ENCODE data around the gene NUDT17.
"Not testable (repeated sequence)": the region's sequence is repeated elsewhere in the genome, so short reads cannot be mapped to it uniquely, and the experiment has no call there.

The NUDT17 gene, protein sequence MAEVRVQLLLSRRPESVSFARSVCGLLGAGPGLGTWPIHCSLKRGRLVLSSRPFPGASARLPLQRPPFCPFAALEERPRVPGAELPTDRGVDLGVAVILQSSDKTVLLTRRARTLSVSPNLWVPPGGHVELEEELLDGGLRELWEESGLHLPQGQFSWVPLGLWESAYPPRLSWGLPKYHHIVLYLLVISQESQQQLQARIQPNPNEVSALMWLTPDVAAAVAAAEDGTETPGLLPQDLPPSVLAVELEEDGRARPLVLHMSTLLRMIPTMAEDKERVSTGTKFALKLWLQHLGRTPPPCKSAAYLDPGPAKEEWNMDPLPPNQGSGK

GRCh38 chr1:145845514-145846161 is at the start of gene NUDT17:
NUDT17 (plus strand) TSS chr1:145845630; CDS start chr1:145845641, 11 bp downstream.
- DNase-seq = peak; percentile 78

DNA sequence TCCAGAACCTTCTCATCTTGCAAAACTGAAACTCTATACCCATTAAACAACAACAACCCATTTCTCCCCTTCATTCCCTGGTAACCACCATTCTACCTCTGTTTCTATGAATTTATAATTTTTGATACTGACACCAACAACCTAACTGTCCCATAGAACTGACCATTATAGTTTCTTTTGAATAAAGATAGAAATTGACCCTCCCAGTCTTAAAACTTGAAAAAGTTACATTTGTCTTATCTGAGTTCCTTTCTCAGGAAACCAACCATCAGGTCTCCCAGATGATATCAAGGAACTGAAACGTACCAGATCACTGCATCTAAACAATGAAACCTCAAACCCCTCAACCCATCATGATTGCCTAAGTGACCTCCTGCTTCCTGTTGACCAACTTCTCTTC is 48.7 kb upstream of the NUDT17 start:
- DNase-seq = no peak

DNA sequence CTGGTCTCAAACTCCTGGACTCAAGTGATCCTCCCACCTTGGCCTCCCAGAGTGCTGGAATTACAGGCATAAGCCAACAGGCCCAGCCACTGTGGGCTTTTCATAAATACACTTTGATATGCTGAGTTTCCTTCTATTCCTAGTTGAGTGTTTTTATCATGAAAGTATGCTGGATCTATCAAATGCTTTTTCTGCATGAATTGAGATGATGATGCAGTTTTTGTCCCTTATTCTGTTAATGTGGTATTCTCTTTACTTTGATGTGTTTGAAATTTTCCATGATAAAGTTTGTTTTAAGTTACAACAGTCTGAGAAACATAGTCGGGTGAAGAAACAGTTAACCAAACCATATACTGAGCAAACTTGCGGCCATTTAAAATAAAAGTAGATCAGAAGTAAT is 45.6 kb upstream of the NUDT17 start:
- no peak for DNase-seq

GRCh38 chr1:145804235-145805045 is 41.0 kb upstream of the NUDT17 start:
- no peak for DNase-seq

DNA sequence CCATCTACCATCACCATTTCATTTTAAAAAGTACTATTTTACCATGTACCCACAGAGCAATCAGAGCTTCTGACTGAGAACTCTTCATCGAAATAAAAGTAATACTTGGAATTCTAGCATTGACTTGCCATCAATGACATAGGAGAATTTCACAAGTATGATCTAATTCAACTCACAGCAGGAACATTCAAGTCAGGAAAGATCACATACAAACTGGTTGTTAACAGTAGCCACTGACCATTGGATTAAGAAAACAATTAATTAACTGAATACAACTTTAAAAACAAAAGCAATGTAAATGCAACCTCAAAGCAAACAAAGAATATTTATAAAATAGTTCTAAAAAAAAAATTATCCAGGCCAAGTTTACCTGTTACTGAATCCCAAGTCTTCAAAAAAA is 40.4 kb upstream of the NUDT17 start:
- DNase-seq = no peak

DNA sequence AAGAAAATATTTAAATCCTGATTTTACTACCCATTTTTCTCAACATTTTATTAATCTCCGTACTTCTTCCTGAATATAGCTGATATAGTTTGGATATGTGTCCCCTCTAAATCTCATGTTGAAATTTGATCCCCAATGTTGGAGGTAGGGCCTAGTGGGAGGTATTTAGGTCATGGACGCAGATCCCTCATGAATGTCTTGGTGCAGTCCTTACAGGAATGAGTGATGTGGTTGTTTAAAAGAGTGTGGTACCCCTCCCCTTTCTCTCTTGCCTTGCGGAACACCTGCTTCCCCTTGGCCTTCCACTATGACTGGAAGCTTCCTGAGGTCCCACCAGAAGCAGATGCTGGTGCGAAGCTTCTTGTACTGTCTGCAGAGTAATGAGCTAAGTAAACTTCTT is 39.0 kb upstream of the NUDT17 start:
- no peak for DNase-seq

- no peak for DNase-seq
Measured at GRCh38 chr1:145806844-145807243, 38.6 kb upstream of the NUDT17 start.

DNA sequence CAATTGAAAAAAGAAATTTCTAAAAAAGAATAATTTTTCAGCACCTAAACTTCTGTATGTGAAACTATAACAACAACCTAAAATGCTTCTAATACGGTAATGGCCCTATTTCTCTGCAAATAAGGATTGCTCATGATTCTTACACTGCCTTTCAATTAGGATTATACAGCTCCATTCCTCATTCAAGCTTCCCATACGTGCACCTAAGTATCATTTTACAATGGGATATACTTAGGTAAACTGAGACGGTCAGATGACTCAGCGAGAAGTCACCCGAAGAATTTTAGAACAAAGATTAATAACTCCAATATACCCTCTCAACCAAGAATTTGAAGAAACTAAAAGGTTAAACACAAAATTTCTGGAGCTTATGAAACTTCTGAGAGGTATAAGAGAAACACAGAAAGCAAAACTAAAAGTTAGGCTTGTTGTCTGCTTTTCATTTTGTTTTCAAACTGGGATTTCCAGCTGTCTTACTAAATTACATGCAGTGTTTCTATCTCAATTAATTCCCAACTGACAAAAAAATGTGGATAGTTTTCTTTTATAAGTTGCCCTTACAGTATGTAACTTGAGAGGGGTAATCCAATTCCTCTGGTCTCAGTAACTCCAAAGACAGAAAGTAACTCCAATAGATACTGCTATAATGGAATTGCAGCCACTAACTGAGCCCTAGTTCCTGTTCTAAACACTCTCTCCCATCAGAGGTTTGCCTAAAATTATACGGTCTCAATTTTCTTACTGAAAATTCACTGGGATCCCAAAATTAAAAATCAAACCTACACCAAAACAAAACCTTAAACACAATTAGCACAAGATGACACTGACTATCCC is 32.2 kb upstream of the NUDT17 start:
- not testable (repeated sequence) for DNase-seq

DNA sequence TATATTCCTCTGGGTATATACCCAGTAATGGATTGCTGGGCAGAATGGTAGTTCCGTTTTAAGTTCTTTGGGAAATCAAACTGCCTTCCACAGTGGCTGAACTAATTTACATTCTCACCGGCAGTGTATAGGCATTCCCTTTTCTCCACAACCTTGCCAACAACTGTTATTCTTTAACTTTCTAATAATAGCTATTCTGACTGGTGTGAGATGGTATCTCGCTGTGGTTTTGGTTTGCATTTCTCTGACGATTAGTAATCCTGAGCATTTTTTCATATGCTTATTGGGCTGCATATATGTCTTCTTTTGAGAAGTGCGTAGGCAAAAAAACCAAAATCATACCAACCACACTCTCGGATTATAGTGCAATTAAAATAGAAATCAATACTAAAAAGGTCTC is 27.3 kb upstream of the NUDT17 start:
- DNase-seq = not testable (repeated sequence)

DNA sequence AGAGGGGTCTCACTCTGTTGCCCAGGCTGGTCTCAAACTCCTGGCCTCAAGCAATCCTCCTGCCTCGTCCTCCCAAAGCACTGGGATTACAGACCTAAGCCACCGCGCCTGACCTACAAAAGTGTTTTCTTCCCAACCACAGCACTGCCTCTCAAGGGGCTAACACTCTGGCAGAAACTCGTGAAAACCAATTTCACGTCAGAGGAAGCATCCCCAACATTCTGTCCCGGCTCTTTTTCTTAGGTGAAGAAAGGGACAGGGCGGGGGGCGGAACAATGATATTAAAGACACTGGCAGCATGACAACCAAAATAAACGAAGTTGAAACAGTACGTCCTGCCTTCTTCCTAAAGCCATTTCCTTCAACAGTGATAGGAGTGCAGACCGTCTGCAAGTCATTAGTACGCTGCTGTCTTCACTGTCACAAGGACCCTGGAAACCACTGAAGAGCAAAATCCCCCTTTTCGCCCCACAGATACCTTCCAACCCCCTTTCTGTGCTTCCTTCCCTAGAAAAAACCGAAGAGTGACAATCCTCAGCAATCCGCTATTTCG is 22.6 kb upstream of the NUDT17 start:
- DNase-seq = not testable (repeated sequence)

DNA sequence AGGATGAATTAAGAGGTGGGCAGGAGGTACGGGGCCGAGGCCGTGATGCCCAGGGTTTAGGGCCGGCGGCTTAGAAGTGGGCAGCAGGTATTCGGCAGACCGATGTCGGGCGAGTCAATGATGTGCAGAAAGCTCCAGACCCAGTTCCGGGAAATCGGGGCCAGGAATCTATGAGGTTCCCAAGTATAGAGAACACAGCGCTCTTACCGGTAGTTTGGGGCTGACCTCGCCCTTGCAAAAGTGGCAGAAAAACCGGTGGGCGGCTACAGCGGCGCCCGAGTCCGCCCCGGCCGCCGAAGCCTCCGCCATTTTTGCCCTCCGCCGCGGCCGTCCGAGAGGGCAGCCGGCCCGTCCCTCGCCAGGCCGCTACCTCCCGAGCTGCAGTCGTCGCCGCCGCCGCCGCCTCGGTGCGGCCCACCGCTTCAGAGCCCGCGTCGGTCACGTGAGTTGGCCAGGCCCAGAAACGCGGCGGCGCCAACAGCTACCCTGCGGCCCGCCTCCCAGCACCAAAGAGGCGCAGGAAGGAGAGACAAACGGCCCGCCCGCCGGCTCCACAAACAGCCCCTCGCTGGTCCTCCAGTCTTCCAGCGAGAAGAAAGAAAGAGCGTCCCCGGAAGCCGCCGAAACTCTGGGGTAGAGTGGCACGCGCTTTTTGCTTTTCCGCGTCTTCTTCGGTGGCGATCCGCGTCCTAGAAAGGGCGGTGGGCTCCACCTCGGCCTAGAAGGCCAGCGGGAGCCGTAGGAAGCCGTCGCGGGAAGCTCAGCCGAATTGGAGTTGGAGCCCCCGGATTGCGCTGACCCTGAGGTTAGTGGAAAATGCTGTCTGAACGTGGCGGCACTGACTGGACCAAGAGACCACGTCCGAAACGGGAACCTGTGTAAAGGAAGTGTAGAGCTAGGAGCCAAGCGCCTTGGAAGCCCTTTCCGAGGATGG is 21.6 kb upstream of the NUDT17 start, which contains the start of the genes POLR3C and RNF115:
Gene POLR3C (plus strand): TSS at position 636 of the 934 bp plus-strand sequence. CDS start 1,577 bp downstream, outside the sequence.
Gene RNF115 (minus strand): TSS at position 531 of the 934 bp plus-strand sequence. CDS start 222 bp downstream, at position 309.
- DNase-seq = peak; percentile 85

- DNase-seq = no peak
Measured at GRCh38 chr1:145824499-145824842, 21.0 kb upstream of the NUDT17 start.

GRCh38 chr1:145826030-145826429 is 19.4 kb upstream of the NUDT17 start:
- no peak for DNase-seq

DNA sequence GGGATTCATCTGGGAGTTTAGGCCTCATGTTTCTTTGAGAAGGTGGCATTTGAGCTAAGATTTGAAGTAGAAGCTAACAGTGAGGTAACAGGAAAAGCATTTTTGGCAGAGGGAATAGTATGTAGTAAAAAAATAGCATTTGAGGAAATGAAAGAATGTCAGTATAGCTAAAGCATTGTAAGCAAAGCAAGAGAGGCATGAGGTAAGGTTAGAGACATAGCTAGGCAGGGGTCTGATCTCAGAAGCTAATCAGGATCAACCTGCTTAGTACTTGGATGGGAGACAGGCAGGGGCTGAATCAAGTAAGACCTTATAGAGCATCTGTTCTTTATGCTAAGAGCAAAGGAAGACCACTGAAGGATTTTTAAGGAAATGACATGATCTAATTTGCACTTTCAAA is 17.5 kb upstream of the NUDT17 start:
- DNase-seq = no peak

- no peak for DNase-seq
Measured at GRCh38 chr1:145828367-145829026, 16.9 kb upstream of the NUDT17 start.

DNA sequence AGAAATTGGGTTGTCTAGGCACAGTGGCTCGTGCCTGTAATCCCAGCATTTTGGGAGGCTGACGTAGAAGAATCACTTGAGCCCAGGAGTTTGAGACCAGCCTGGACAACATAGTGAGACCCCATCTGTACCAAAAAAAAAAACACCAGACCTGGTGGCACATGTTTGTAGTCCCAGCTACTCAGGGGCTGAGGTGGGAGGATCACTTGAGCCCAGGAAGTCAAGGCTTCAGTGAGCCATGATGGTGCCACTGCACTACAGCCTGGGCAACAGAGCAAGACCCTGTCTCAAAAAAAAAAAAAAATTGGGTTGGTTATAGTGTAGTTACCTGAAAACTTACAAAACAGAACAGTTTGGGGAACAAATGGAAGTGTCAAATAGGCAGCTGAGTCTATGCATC is 14.6 kb upstream of the NUDT17 start:
- DNase-seq = not testable (repeated sequence)

DNA sequence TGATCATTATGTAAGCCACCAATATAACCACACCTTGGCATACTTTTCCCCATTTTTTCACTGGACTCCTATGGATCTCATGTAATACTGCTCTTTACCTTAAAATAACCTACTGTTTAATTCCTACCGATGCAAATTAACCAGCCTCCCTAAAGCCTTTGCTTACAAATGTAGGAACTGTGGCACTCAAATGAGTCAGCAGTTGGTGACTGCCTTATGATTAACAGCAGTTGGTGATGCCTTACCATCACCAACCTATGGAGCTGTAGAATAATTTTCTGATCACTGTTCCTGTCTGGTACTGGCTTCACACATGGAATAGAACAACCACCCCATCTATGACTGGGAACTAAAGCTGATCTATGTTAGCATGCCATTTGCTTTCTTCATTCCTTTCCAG is 7.8 kb upstream of the NUDT17 start:
- DNase-seq = no peak

- DNase-seq = no peak
Measured at GRCh38 chr1:145843031-145843430, 2.4 kb upstream of the NUDT17 start.

DNA sequence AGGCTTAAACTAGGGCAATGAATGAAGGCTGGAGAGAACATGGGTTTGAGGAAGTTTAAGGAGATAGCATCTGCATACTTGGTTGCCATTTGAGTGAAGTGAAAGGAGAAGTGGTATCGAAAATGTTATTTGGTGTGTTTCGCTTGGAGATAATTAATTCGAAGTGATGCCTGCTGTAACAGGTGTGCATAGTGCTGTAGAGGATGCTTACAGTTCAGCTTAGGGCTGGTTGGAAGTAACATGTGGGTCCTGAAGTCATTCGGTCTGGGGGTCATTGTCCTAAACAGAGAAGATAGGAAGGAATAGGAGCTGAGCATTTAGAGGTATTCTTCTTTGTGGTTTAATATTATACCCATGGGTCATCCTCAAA is 301 bp upstream of the NUDT17 start:
- no peak for DNase-seq

DNA sequence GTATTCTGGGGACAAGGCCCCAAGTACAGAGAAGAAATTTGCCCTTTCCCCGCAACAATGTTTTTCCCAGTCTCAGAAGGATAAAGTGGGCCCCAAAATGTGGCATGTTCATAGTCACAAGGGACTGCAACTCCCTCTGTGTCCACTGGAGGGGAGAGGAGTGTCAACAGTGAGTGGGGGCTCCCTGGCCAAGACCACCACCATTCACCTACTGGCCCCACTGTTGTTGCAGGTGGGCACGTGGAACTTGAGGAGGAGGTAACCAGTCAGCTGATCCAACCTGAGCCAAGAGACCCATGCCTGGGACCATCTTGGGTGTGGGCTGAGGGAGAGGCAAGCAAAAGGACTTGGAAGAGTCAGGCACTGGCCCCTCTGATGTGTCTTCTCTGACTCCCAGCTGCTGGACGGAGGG is 777 bp downstream of the NUDT17 start:
- DNase-seq = peak; percentile 24

- DNase-seq = no peak
Measured at GRCh38 chr1:145847827-145848226, 2.4 kb downstream of the NUDT17 start.

Measured in activated CD4-positive, alpha-beta T cell treated with anti-CD3 and anti-CD28 coated beads, Interleukin-2, amount 50 U/mL, for 1 hour (primary cell).